Neural cell (in vitro differentiated cells): ENCODE results near the gene RASGRP2. TPM values are rescaled to one million over a fixed set of nuclear protein-coding genes. Genes with fewer than 3 reads are reported as not detected.

ENCODE experiments used
- H2AFZ ChIP-seq: fragments of 200-600, 300-800 bp; sonication (generic), shearing (Covaris generic); 2 replicates; pipeline ENCODE4 v1.6.0; 2014; ENCODE audit warnings: low read depth, mild to moderate bottlenecking, antibody characterized with exemption, low read length, moderate library complexity
- H3F3A ChIP-seq: fragments of 200-600 bp; shearing (Covaris generic); 2 replicates; pipeline ENCODE4 v1.6.1; 2016; ENCODE audit warnings: mild to moderate bottlenecking, moderate library complexity, mixed read lengths, antibody characterized with exemption, low read length; ENCODE audit not compliant: insufficient read depth, poor library complexity, severe bottlenecking
- H3K27ac ChIP-seq: fragments of 200-600, 300-800 bp; sonication (generic), shearing (Covaris generic); 2 replicates; pipeline ENCODE4 v1.5.1; 2014; ENCODE audit warnings: mild to moderate bottlenecking, low read length, moderate library complexity
- H3K27me3 ChIP-seq: fragments of 300-800, 200-600 bp; sonication (generic), shearing (Covaris generic); 2 replicates; pipeline ENCODE4 v1.6.0; 2014; ENCODE audit warnings: mild to moderate bottlenecking, low read depth, low read length, moderate library complexity; ENCODE audit not compliant: insufficient read depth
- H3K36me3 ChIP-seq: fragments of 300-800, 200-600 bp; sonication (generic), shearing (Covaris generic); 2 replicates; pipeline ENCODE4 v1.5.1; 2014; ENCODE audit warnings: mild to moderate bottlenecking, antibody characterized with exemption, low read length, moderate library complexity; ENCODE audit not compliant: insufficient read depth
- H3K4me2 ChIP-seq: fragments of 300-800, 200-600 bp; sonication (generic), shearing (Covaris generic); 2 replicates; pipeline ENCODE4 v1.6.0; 2014; ENCODE audit warnings: mild to moderate bottlenecking, low read length
- H3K4me3 ChIP-seq: fragments of 300-800, 200-600 bp; sonication (generic), shearing (Covaris generic); 2 replicates; pipeline ENCODE4 v1.5.1; 2014; ENCODE audit warnings: mild to moderate bottlenecking, low read length, moderate library complexity
- H3K79me2 ChIP-seq: fragments of 200-600 bp; shearing (Covaris generic); replicated peaks from 2 replicates; pipeline ENCODE4 v1.6.0; 2014; ENCODE audit warnings: mild to moderate bottlenecking, low read length, moderate library complexity; ENCODE audit not compliant: insufficient read depth
- H3K9ac ChIP-seq: fragments of 300-800, 200-600 bp; sonication (generic), shearing (Covaris generic); 2 replicates; pipeline ENCODE4 v1.6.1; 2016; ENCODE audit warnings: mild to moderate bottlenecking, low read length, mixed read lengths
- H3K9me2 ChIP-seq: fragments of 200-600 bp; shearing (Covaris generic); 2 replicates; pipeline ENCODE4 v1.6.1; 2016; ENCODE audit warnings: mild to moderate bottlenecking, low read length, mixed read lengths; ENCODE audit not compliant: insufficient read depth
- H3K9me3 ChIP-seq: fragments of 200-600, 300-800 bp; sonication (generic), shearing (Covaris generic); 2 replicates; pipeline ENCODE4 v1.6.1; 2016; ENCODE audit warnings: mild to moderate bottlenecking, mixed run types, low read length, moderate library complexity, mixed read lengths
- H4K20me1 ChIP-seq: fragments of 200-600 bp; shearing (Covaris generic); 2 replicates; pipeline ENCODE4 v1.6.1; 2016; ENCODE audit warnings: mild to moderate bottlenecking, mixed run types; ENCODE audit not compliant: insufficient read depth
- EP300 ChIP-seq: fragments of 450-650 bp; conservative IDR thresholded peaks from 2 replicates; pipeline ENCODE4 v1.6.1; 2014; ENCODE audit warnings: antibody characterized with exemption, mild to moderate bottlenecking, moderate library complexity; ENCODE audit not compliant: poor library complexity, severe bottlenecking
- EZH2 ChIP-seq: fragments of 200-600, 300-800 bp; shearing (Covaris generic), sonication (generic); IDR thresholded peaks from 2 replicates; pipeline ENCODE4 v1.6.1; 2014; ENCODE audit warnings: antibody characterized with exemption, low read length, borderline replicate concordance, mild to moderate bottlenecking; ENCODE audit not compliant: insufficient read depth, poor library complexity, severe bottlenecking
- MXI1 ChIP-seq: fragments of 450-650 bp; conservative IDR thresholded peaks from 2 replicates; pipeline ENCODE4 v1.6.1; 2014; ENCODE audit warnings: antibody characterized with exemption, mild to moderate bottlenecking; ENCODE audit not compliant: poor library complexity, severe bottlenecking
- POLR2AphosphoS5 ChIP-seq: IDR thresholded peaks from 2 replicates; pipeline ENCODE4 v1.6.1; 2012
- RAD21 ChIP-seq: fragments of 450-650 bp; conservative IDR thresholded peaks from 2 replicates; pipeline ENCODE4 v1.6.1; 2014; ENCODE audit warnings: antibody characterized with exemption, mild to moderate bottlenecking, moderate library complexity
- SMC3 ChIP-seq: fragments of 450-650 bp; conservative IDR thresholded peaks from 2 replicates; pipeline ENCODE4 v1.6.1; 2014; ENCODE audit warnings: antibody characterized with exemption, mild to moderate bottlenecking, moderate library complexity; ENCODE audit not compliant: poor library complexity
- TAF1 ChIP-seq: IDR thresholded peaks from 2 replicates; pipeline ENCODE4 v1.6.1; 2012; ENCODE audit warnings: low read depth
- polyA plus RNA-seq: library from polyadenylated mRNA; depleted of rRNA; stranded (reverse); fragments of >200 nt; gene quantifications from 2 replicates; pipeline ENCODE4 v1.2.3, GENCODE V29; 2014
- TF ChIP-seq, protein P1 (sequence below): IDR thresholded peaks from 2 replicates; pipeline ENCODE4 v1.6.1; 2012; ENCODE audit warnings: borderline replicate concordance
- TF ChIP-seq, protein P2 (sequence below): fragments of 450-650 bp; IDR thresholded peaks from 2 replicates; pipeline ENCODE4 v1.5.1; 2014; ENCODE audit warnings: antibody characterized with exemption, mild to moderate bottlenecking, moderate library complexity; ENCODE audit not compliant: poor library complexity, severe bottlenecking

Gene RASGRP2
- polyA plus RNA-seq, 1 donor from 2014 or later = 4.5 TPM

DNA sequence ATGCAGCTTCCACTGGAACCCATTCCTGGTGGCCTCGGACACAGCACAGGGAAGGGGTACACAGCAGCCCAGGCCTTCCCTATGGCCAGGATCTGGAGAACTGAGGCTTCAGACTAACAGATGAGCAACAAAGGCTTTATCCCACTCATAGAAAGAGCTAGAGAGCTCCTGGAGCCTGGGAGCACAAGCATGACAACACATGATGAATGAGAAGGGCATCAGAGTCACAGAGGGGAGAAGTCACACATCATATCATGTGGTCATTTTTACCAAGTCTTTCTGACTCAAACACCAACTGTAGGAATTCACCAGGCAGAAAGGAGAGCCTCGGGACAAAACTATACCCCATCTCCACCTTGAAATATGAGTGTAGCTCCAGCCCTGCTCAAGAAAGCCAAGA is 64.1 kb downstream of the RASGRP2 start:
- Histone ChIP-seq H3K27me3 (no peaks in the 10 kb centered on the region), H3K79me2 (no peaks in the 10 kb centered on the region), H3K9me3 (no peaks in the 10 kb centered on the region), H3K4me3 (no peak overlapping the region), H4K20me1 (no peaks in the 10 kb centered on the region), H3F3A (no peaks in the 10 kb centered on the region), H3K36me3 (peaks cover 9% of the 10 kb centered on the region), H3K9me2 (no peaks in the 10 kb centered on the region), H2AFZ (no peak overlapping the region), H3K9ac (no peak overlapping the region), H3K27ac (no peak overlapping the region), H3K4me2 (no peak overlapping the region)
- TF ChIP-seq POLR2AphosphoS5 (no peak), RAD21 (no peak), TAF1 (no peak), EP300 (no peak), EZH2 (no peak), MXI1 (no peak)
- TF ChIP-seq, protein P1, sequence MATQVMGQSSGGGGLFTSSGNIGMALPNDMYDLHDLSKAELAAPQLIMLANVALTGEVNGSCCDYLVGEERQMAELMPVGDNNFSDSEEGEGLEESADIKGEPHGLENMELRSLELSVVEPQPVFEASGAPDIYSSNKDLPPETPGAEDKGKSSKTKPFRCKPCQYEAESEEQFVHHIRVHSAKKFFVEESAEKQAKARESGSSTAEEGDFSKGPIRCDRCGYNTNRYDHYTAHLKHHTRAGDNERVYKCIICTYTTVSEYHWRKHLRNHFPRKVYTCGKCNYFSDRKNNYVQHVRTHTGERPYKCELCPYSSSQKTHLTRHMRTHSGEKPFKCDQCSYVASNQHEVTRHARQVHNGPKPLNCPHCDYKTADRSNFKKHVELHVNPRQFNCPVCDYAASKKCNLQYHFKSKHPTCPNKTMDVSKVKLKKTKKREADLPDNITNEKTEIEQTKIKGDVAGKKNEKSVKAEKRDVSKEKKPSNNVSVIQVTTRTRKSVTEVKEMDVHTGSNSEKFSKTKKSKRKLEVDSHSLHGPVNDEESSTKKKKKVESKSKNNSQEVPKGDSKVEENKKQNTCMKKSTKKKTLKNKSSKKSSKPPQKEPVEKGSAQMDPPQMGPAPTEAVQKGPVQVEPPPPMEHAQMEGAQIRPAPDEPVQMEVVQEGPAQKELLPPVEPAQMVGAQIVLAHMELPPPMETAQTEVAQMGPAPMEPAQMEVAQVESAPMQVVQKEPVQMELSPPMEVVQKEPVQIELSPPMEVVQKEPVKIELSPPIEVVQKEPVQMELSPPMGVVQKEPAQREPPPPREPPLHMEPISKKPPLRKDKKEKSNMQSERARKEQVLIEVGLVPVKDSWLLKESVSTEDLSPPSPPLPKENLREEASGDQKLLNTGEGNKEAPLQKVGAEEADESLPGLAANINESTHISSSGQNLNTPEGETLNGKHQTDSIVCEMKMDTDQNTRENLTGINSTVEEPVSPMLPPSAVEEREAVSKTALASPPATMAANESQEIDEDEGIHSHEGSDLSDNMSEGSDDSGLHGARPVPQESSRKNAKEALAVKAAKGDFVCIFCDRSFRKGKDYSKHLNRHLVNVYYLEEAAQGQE = no peak
- TF ChIP-seq, protein P2, sequence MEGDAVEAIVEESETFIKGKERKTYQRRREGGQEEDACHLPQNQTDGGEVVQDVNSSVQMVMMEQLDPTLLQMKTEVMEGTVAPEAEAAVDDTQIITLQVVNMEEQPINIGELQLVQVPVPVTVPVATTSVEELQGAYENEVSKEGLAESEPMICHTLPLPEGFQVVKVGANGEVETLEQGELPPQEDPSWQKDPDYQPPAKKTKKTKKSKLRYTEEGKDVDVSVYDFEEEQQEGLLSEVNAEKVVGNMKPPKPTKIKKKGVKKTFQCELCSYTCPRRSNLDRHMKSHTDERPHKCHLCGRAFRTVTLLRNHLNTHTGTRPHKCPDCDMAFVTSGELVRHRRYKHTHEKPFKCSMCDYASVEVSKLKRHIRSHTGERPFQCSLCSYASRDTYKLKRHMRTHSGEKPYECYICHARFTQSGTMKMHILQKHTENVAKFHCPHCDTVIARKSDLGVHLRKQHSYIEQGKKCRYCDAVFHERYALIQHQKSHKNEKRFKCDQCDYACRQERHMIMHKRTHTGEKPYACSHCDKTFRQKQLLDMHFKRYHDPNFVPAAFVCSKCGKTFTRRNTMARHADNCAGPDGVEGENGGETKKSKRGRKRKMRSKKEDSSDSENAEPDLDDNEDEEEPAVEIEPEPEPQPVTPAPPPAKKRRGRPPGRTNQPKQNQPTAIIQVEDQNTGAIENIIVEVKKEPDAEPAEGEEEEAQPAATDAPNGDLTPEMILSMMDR = no peak

DNA sequence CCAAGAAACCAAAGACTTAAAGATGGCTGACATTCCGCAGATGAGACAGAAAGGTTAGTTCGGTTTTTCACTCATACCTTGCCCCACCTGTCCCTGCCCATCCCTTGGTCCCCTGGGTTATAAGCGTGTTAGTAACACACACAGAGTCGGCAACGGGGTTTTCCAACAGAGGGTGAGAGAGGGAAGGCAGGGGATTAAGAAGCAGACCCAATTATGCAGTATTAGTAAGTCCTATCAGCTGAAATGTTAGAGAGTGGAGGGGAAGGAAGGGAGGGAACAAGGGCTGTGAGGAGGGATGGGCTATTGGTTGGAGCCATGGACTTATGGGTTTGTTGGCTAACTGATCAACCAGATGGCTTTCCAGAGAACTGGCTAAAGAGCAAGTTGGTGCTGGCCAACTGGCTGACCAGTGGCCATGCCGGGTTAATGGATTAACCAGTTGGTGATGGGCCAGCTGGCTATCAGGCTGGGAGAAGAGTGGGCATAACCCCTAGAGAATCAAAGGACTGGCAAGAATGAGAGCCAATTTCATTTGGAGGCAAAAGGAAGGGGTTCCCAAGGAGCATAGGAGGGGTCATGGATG is 66.4 kb downstream of the RASGRP2 start:
- Histone ChIP-seq H3K36me3 (peaks cover 8% of the 10 kb centered on the region), H3F3A (no peaks in the 10 kb centered on the region), H3K4me2 (no peak overlapping the region), H2AFZ (no peak overlapping the region), H3K9ac (no peak overlapping the region), H3K9me2 (no peaks in the 10 kb centered on the region), H3K9me3 (no peaks in the 10 kb centered on the region), H3K27me3 (no peaks in the 10 kb centered on the region), H3K27ac (no peak overlapping the region), H3K79me2 (no peaks in the 10 kb centered on the region), H4K20me1 (no peaks in the 10 kb centered on the region), H3K4me3 (no peak overlapping the region)
- TF ChIP-seq SMC3 (no peak), TAF1 (no peak), POLR2AphosphoS5 (no peak), EZH2 (no peak), RAD21 (no peak), MXI1 (no peak), EP300 (no peak)
- TF ChIP-seq, protein P2 = no peak
- TF ChIP-seq, protein P1 = no peak
